NCI-H345 treated with DMSO at 0.1 percent for 48 hours (cell line): ENCODE results near the gene ADAMTS12.
A peak's percentile ranks its signal among the peaks of the same experiment; 100 is the strongest.

ENCODE experiments used
- DNase-seq: peaks from one replicate; lab custom pipeline; 2025; ENCODE audit not compliant: unreplicated experiment; lab: John Stamatoyannopoulos, UW

The ADAMTS12 gene, protein sequence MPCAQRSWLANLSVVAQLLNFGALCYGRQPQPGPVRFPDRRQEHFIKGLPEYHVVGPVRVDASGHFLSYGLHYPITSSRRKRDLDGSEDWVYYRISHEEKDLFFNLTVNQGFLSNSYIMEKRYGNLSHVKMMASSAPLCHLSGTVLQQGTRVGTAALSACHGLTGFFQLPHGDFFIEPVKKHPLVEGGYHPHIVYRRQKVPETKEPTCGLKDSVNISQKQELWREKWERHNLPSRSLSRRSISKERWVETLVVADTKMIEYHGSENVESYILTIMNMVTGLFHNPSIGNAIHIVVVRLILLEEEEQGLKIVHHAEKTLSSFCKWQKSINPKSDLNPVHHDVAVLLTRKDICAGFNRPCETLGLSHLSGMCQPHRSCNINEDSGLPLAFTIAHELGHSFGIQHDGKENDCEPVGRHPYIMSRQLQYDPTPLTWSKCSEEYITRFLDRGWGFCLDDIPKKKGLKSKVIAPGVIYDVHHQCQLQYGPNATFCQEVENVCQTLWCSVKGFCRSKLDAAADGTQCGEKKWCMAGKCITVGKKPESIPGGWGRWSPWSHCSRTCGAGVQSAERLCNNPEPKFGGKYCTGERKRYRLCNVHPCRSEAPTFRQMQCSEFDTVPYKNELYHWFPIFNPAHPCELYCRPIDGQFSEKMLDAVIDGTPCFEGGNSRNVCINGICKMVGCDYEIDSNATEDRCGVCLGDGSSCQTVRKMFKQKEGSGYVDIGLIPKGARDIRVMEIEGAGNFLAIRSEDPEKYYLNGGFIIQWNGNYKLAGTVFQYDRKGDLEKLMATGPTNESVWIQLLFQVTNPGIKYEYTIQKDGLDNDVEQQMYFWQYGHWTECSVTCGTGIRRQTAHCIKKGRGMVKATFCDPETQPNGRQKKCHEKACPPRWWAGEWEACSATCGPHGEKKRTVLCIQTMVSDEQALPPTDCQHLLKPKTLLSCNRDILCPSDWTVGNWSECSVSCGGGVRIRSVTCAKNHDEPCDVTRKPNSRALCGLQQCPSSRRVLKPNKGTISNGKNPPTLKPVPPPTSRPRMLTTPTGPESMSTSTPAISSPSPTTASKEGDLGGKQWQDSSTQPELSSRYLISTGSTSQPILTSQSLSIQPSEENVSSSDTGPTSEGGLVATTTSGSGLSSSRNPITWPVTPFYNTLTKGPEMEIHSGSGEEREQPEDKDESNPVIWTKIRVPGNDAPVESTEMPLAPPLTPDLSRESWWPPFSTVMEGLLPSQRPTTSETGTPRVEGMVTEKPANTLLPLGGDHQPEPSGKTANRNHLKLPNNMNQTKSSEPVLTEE (N-terminal part only)

DNA sequence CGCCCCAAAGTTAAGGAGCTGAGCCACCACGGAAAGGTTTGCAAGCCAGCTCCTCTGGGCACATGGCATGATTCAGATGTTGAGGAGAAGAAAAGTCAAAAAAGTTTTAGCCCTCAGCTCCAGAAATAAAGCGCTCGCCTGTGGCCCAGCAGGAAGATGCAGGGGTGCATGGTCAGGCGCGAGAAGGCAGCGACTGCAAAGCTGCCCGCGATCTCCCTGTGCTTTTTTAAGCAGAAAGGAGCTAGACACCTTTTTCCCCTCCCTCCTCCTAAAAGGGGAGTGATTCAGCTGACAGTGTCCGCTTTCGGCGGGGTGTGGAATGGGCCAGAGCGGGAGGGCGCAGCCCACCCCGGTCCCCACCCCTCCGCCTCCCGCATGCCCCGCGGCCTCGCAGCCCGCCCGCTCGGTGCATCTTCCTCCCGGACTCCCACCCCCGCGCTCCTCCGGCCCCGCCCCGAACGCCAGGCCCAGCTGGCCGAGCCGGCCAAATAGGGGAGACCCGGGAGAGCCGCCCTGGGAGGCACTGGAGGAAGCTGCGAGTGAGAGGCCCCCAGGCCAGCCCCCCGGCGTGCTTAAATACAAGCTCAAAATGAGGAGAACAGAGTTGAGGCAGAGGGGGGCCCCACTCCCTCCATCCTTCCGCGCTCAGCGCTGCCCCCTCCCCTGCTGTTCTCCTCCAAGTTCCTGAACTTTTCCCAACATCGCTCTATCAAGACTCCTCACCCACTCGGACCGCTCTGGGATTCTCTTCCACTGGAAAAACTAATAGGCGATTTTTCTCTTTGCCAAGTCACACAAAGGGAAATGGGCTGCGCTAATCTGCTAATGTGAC is at the start of gene ADAMTS12:
ADAMTS12 (minus strand) TSS at position 203 of the 832 bp plus-strand sequence; CDS start at position 69, 134 bp downstream.
- no peak for DNase-seq

DNA sequence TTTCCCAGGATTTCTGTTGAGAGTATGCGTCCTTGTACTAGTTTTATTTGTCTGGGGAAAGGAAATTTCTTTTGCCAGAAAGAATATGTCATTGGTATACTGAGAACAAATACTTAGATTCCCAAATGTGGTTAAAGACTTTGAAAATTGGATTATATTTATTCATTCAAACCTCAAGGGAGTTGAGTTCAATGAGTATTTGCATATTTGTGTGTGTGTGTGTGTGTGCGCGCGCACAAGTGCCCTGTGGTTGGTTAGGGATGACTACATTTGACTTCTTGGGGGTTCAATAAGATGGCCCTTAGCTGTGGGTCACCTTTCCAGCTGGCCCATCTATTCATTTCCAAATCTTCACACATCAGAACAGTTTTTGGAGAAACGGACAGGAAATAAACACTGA is 49.3 kb upstream of the ADAMTS12 start:
- DNase-seq: no peak

DNA sequence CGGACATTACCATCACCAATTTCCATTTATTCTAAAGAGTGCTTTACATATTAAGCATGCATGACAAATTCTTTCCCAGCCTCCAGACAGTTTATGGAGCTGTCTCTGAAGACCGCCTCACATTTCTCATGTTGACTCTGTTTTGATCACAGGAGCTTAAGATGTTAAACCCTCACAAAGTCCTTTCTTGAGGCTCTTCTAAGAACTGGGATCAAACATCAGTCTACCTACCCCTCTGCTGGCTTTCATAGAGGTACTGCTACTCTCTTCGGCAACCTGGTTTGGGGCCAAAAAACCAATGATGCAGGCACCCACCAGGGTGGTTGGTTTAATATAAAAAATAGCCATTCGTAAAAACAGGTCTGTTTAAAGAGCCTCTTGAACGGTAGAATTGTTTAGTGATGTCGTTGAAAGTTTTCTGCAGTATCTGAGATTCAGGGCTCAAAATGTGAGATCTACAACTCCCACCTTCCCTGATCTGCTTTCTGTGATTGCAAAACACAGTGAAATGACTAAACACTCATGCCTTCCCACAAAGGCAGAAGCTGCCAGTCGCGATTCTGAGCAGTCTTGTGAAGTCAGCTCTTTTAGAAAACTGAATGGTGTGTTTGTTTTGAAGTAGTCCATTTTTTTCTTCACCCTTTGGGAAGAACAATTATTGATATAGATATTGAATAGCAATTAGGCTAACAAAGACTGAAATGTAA is 47.9 kb upstream of the ADAMTS12 start:
- DNase-seq: peak; percentile 51

DNA sequence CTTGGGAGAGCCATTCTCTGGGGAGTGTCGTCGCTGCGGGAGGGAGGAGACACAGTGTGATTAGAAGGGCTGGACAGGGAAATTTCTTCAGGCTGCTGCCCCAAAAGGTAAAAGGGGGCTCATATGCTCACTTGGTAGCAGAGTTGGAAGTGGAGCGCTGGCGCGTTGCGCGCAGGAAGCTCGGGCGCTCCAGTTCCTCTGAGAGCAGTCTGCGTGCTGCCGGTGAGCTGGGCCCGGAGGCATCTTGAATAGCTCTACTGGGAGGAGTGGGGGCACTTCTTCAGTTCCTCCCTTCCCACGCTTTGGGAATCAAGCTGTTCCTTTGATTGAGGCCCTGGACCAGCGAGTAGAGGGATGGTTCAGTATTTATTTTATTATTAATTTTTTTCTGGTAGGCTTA is 47.1 kb upstream of the ADAMTS12 start:
- no peak for DNase-seq

DNA sequence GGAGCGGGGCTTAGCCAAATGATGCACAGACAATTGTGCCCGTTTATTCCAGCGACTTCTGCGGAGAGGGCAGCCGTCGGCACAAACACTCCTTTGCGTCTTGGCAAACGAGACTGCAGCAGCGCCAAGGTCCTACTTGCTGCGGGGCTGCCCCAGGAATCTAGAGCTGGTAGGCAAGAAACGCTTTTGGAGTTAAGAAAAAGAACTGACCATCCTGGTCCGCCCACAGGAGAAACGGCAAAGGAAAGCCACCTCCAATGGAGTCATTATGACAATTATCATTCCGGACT is 46.7 kb upstream of the ADAMTS12 start:
- no peak for DNase-seq

DNA sequence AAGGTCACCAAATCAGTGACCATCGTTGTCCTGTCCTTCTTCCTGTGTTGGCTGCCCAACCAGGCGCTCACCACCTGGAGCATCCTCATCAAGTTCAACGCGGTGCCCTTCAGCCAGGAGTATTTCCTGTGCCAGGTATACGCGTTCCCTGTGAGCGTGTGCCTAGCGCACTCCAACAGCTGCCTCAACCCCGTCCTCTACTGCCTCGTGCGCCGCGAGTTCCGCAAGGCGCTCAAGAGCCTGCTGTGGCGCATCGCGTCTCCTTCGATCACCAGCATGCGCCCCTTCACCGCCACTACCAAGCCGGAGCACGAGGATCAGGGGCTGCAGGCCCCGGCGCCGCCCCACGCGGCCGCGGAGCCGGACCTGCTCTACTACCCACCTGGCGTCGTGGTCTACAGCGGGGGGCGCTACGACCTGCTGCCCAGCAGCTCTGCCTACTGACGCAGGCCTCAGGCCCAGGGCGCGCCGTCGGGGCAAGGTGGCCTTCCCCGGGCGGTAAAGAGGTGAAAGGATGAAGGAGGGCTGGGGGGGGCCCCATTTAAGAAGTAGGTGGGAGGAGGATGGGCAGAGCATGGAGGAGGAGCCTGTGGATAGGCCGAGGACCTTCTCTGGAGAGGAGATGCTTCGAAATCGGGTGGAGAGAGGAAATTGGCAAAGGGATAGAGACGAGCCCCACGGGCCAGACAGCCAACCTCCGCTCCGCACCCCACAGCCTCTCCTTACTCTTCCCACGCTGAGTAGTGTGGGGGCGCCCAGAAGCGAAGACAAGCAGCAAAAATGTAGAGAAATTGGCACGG is 46.1 kb upstream of the ADAMTS12 start:
- peak; percentile 41 for DNase-seq

DNA sequence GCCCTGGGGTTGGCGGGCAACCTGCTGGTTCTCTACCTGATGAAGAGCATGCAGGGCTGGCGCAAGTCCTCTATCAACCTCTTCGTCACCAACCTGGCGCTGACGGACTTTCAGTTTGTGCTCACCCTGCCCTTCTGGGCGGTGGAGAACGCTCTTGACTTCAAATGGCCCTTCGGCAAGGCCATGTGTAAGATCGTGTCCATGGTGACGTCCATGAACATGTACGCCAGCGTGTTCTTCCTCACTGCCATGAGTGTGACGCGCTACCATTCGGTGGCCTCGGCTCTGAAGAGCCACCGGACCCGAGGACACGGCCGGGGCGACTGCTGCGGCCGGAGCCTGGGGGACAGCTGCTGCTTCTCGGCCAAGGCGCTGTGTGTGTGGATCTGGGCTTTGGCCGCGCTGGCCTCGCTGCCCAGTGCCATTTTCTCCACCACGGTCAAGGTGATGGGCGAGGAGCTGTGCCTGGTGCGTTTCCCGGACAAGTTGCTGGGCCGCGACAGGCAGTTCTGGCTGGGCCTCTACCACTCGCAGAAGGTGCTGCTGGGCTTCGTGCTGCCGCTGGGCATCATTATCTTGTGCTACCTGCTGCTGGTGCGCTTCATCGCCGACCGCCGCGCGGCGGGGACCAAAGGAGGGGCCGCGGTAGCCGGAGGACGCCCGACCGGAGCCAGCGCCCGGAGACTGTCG is 45.4 kb upstream of the ADAMTS12 start:
- DNase-seq: no peak

DNA sequence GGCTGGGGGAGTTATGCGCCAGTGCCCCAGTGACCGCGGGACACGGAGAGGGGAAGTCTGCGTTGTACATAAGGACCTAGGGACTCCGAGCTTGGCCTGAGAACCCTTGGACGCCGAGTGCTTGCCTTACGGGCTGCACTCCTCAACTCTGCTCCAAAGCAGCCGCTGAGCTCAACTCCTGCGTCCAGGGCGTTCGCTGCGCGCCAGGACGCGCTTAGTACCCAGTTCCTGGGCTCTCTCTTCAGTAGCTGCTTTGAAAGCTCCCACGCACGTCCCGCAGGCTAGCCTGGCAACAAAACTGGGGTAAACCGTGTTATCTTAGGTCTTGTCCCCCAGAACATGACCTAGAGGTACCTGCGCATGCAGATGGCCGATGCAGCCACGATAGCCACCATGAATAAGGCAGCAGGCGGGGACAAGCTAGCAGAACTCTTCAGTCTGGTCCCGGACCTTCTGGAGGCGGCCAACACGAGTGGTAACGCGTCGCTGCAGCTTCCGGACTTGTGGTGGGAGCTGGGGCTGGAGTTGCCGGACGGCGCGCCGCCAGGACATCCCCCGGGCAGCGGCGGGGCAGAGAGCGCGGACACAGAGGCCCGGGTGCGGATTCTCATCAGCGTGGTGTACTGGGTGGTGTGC is 44.7 kb upstream of the ADAMTS12 start, which contains the start of gene RXFP3:
RXFP3 (plus strand) TSS at position 6 of the 636 bp plus-strand sequence; CDS start at position 361, 355 bp downstream.
- peak; percentile 52 for DNase-seq

DNA sequence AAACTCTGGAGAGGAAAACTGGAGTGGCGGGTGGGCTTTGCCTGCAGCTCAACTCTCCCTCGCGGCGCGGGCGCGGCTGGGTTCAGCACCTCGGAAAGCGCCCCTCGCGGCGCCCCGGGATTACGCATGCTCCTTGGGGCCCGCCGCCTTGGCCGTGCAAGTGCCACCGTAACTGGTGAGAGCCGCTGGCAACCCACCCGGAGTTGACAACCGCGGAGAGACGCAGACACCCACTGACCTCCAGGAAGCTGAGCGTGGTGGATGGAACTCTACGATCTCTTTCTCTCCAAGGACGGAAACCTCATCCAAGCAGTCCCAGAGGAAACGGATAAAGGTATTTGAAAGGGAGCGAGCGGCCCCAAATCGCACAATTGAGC is 44.2 kb upstream of the ADAMTS12 start:
- DNase-seq: peak; percentile 75

DNA sequence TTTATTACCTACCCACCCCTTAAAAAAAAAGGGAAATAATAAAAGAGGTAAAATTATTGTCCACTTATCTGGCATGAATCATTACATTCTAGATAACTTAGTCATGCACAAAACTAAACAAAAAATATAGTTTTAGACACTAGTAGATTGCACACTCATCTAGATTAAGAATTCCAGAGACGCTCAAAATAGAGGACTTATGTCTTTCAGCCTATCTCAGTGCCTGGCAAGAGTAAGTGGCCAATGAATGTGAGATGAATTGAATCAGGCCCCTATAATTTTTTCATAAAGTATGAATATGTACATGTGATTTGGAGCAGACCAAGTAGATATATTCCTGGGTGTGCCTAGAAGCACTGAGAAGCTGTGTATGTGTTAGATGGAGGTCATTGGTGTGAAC is 42.4 kb upstream of the ADAMTS12 start:
- DNase-seq: no peak

DNA sequence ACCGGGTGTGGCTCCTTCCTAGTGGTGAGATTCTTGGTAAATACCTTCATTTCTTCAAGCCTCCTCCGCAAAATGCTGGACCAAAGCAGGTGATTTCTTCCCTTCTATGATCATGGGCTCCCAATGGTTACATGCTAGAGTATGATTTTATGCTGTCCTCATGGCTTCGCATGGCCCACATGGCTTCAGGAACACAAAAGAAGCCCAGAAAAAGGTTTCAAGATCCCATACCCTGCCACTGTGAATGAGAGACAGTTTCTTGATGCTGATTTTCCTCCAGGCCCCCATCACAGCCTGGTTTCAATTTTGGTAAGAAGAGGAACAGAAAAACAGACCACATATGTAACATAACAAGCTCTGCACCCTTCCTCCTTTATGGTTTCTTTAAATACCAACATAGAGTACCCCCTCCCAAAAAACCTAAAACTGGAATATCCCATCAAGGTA is 42.0 kb upstream of the ADAMTS12 start:
- DNase-seq: no peak

DNA sequence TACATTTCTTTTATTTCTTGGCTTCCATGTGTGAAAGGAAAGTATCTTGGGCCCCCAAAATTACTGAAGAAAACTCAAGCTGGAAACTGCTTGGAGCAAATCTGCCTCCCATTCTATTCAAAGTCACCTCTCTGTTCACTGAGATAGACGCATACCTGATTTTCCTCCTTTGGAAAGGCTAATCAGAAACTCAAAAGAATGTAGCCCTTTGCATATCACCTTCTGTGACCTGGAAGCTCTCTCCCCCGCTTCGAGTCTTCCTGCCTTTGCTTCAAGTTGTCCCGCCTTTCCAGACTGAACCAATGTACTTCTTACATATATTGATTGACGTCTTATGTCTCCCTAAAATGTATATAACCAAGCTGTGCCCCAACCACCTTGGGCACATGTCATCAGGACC is 39.3 kb upstream of the ADAMTS12 start:
- no peak for DNase-seq

DNA sequence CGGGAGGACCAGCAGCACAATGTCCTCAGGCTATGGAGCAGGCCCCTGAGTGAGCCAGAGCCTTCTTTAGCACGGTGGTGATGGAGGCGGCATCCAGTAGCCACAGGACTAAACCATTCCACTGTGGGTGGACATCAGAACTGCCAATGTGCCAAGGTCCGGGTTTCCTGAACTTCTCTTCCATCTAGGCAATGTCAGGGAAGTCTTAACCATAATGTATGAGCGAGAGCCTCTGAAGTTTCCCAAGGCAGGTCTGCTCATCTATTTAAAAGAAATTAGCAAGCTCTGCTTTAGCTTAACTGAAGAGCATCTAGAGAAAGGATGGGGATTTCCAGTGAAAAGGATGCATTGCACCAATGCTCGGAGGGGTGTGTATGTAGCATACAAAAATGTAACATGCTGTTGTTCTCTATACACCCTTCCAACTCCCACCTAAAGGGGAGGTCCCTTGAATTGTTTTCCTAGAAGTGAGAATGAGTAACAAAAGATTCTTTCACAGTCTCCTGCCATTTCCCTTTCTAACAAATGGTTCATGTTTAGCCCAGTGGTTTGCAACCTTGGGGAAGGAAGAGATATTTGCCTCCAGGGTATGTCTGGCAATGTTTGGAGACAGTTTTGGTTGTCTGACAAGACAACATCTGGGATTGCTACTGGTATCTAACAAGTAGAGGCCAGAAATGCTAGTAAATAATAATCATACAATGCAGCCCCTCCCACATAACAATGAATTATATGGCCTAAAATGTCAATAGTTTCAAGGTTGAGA is 38.3 kb upstream of the ADAMTS12 start:
- no peak for DNase-seq

DNA sequence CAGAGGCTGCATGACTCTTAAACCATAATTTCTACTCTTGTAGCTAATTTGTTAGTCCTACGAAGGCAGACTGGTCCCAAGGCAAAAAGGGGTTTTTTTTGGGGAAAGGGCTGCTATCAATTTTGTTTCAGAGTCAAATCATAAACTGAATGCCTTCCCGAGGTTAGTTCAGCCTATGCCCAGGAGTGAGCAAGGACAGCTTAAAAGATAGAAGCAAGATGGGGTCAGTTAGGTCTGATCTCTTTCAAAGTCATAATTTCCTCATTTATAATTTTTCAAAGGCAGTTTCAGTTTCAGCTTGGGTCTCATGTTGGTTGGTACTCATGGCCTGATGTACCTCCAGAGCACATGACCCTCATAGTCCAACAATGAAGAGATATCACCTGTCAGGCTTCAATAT is 36.5 kb upstream of the ADAMTS12 start:
- DNase-seq: no peak

DNA sequence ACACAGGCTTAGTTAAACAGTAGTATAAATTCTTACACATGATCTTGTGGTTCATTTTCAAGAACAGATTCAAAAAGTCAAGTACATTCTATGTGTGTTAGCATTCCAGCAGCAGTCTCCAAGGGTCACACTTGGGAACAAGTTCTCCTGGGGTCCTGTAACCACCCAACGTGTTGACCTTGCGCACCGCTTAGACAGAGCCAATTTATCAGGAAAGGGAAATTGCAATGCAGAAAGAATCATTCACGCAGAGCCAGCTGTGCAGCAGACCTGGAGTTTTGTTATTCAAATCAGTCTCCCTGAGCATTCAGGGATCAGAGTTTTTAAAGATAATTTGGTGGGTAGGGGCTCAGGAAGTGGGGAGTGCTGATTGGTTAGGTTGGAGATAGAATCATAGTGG is 35.9 kb upstream of the ADAMTS12 start:
- no peak for DNase-seq

DNA sequence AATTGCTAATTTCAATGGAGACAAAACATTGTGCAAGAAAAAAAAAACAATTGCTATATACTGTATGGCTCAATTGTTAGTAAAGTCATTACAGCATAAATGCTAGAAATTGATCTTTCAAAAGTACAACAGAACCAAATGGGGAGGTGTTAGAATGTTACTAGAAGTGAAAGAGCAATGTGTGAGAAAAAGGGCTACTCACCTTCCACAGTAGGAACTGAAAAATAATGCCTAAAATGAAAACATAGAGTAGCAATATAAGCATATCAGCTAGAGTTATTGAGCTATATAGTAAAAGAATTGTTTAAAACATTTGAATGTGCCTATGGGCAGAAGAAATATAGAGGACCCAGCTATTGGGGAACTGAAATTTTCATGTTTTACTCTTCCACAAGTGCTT is 33.5 kb upstream of the ADAMTS12 start:
- no peak for DNase-seq

DNA sequence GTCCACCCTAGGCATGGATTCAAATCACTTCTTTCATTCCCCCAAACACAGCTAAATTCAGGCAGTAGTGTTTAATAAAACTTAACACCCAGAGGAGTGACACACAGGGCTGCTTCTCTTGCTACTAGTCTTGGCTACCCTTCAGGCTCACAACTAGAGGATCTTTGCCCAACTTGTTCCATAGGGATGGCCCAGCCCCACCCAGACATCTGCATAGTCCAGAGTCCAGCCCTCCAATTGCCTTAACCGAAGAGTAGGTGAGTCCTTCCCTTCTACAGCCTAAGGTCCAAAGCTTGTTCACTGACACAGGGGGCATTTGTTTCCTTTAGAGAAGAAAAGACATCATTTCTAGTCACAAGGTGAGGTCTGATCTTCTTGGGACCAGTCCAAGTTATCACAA is 29.2 kb upstream of the ADAMTS12 start:
- DNase-seq: no peak
